ENCODE data around the gene EPHB2.

DNA sequence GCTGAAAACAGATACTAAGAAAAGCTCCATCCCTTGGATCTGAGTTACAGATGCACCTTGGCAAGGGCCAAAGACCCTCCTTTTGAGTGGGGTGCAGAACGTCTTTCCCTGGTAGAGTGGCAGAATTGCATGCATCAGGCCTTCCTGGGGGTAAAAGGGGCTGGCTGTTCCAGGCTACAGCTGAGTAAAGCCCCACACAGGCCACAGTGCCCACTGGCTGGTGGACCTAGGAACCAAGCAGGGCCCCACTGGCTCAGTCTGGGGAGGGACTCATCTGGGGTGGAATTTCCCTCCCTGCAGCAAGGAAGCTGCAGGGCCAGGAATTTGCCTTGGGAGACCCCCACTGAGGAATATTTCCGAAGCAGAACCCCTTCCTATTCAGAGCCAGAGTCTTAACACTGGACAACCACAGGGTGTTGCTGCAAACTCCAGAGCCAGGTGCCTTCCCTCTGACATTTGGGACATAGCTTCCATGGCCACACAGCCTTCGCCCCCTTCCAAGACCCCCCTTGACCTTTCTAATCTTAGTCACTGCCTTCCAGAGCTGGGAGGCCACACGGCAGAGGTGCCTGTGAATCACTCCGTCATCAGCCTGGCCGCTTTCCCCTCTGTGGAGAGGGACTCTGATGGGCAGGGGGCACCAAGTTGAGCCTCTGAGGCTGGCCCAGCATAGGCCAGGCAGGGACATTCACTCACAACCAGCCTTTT lies 209.5 kb downstream of the EPHB2 start:
- TF ChIP-seq, protein P1, sequence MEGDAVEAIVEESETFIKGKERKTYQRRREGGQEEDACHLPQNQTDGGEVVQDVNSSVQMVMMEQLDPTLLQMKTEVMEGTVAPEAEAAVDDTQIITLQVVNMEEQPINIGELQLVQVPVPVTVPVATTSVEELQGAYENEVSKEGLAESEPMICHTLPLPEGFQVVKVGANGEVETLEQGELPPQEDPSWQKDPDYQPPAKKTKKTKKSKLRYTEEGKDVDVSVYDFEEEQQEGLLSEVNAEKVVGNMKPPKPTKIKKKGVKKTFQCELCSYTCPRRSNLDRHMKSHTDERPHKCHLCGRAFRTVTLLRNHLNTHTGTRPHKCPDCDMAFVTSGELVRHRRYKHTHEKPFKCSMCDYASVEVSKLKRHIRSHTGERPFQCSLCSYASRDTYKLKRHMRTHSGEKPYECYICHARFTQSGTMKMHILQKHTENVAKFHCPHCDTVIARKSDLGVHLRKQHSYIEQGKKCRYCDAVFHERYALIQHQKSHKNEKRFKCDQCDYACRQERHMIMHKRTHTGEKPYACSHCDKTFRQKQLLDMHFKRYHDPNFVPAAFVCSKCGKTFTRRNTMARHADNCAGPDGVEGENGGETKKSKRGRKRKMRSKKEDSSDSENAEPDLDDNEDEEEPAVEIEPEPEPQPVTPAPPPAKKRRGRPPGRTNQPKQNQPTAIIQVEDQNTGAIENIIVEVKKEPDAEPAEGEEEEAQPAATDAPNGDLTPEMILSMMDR (IDR thresholded peaks at IDR 0.05; ENCODE audit: low read length), result no peak
- no peak for TF ChIP-seq EZH2phosphoT487 (IDR thresholded peaks at IDR 0.05; ENCODE audit: low read length)
- no peak for TF ChIP-seq EZH2 (optimal IDR thresholded peaks at IDR 0.05; ENCODE audit: low read depth, low read length)

All from MM.1S (cell line).